Measurements from ENCODE around the gene STARD5. TPM values are rescaled to one million over a fixed set of nuclear protein-coding genes. Genes with fewer than 3 reads are reported as not detected.

Gene STARD5
- total and polyA plus RNA-seq, 2 of the 4 experiments (the other 2 are of a cell fraction): 5.0 to 22.8 TPM

- intact Hi-C loops (cut with micrococcal nuclease): loop anchor here (1.0 kb wide), 1 partner anchor 61 kb away; no protein-coding TSS in a partner anchor
- no peak overlapping the region for H2AK9ac ChIP-seq (replicated peaks; ENCODE audit: low read depth, low read length, poor library complexity)
- no peaks in the 10 kb centered on the region for H3K27me3 ChIP-seq (ENCODE audit: control insufficient read depth, insufficient read depth, low read length)
- peaks cover 9% of the 10 kb centered on the region for H3K4me1 ChIP-seq (ENCODE audit: control insufficient read depth, insufficient read depth, low read length)
- H3K36me3 ChIP-seq (ENCODE audit: control insufficient read depth, insufficient read depth, low read length): no peaks in the 10 kb centered on the region
- H3K23ac ChIP-seq (ENCODE audit: low read depth, low read length): no peak overlapping the region
- TF ChIP-seq SMC3 (IDR thresholded peaks at IDR 0.05; ENCODE audit: low read depth, low read length) (peak; percentile 37; the same call in 1 of the 2 replicates), MAFK (IDR thresholded peaks at IDR 0.05; ENCODE audit: low read depth, low read length) (no peak), CHD1 (IDR thresholded peaks at IDR 0.05; ENCODE audit: low read depth, low read length) (no peak), CTCF (conservative IDR thresholded peaks at IDR 0.05; ENCODE audit: low read depth, low read length) (peak; percentile 51), CEBPB (IDR thresholded peaks at IDR 0.05; ENCODE audit: low read depth, low read length) (no peak), POLR2A (IDR thresholded peaks at IDR 0.05; ENCODE audit: low read depth, low read length) (no peak), USF2 (IDR thresholded peaks at IDR 0.05; ENCODE audit: low read depth, low read length) (no peak), MAZ (IDR thresholded peaks at IDR 0.05; ENCODE audit: borderline replicate concordance, low read depth, low read length) (no peak), RCOR1 (IDR thresholded peaks at IDR 0.05; ENCODE audit: insufficient replicate concordance, low read length) (no peak), BHLHE40 (IDR thresholded peaks at IDR 0.05; ENCODE audit: low read depth, low read length) (no peak), MXI1 (IDR thresholded peaks at IDR 0.05; ENCODE audit: borderline replicate concordance, low read depth, low read length) (no peak), FOS (IDR thresholded peaks at IDR 0.05; ENCODE audit: low read depth, low read length) (no peak), RFX5 (IDR thresholded peaks at IDR 0.05; ENCODE audit: low read depth, low read length) (no peak), NFE2L2 (IDR thresholded peaks at IDR 0.05; ENCODE audit: low read depth, low read length) (no peak), RAD21 (IDR thresholded peaks at IDR 0.05; ENCODE audit: low read length) (peak; percentile 54)
- TF ChIP-seq, protein P1, sequence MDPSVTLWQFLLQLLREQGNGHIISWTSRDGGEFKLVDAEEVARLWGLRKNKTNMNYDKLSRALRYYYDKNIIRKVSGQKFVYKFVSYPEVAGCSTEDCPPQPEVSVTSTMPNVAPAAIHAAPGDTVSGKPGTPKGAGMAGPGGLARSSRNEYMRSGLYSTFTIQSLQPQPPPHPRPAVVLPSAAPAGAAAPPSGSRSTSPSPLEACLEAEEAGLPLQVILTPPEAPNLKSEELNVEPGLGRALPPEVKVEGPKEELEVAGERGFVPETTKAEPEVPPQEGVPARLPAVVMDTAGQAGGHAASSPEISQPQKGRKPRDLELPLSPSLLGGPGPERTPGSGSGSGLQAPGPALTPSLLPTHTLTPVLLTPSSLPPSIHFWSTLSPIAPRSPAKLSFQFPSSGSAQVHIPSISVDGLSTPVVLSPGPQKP (IDR thresholded peaks at IDR 0.05; ENCODE audit: borderline replicate concordance, low read depth, low read length): no peak
- no peaks in the 10 kb centered on the region for H3K9me3 ChIP-seq (ENCODE audit: control insufficient read depth, insufficient read depth, low read length)
- CTCF ChIA-PET: interaction anchor here (0.8 to 1.0 kb wide), 3 partner anchors 9 to 32 kb away, joined by 3 to 4 read pairs (median 3); no protein-coding TSS in a partner anchor
- H2AK5ac ChIP-seq (ENCODE audit: low read depth, low read length): no peak overlapping the region
- in situ Hi-C loops (cut with MboI; ENCODE audit: low sequenced_read_pairs): no loop called here
- H3K9me1 ChIP-seq (ENCODE audit: insufficient read depth, low read length): peaks cover 7% of the 10 kb centered on the region; the same call in 1 of the 2 replicates
- H2BK120ac ChIP-seq (ENCODE audit: low read depth, low read length): no peak overlapping the region
- H4K91ac ChIP-seq (ENCODE audit: insufficient read depth, low read depth, low read length): no peak overlapping the region
- H3K14ac ChIP-seq (replicated peaks; ENCODE audit: low read depth, low read length): no peak overlapping the region
- no peak overlapping the region for H3K56ac ChIP-seq (ENCODE audit: extremely low read depth, insufficient read depth, low read length)
- no peaks in the 10 kb centered on the region for H3K79me1 ChIP-seq (ENCODE audit: low read depth in 1 of 2, low read length in 2 of 2)
- no peak overlapping the region for H2BK15ac ChIP-seq (ENCODE audit: low read depth, low read length)
- H3K4me2 ChIP-seq (ENCODE audit: low read depth, low read length): no peak overlapping the region
- no peak overlapping the region for H4K8ac ChIP-seq (ENCODE audit: low read depth in 2 of 2, low read length in 2 of 2)
- H2BK5ac ChIP-seq (ENCODE audit: low read depth, low read length, poor library complexity, severe bottlenecking): no peak overlapping the region
- DNase-seq: peak; percentile 44
- no peak overlapping the region for H3K18ac ChIP-seq (ENCODE audit: low read depth, low read length)
- no peaks in the 10 kb centered on the region for H4K20me1 ChIP-seq (ENCODE audit: insufficient read depth, low read length)
- no peak overlapping the region for H4K5ac ChIP-seq (ENCODE audit: low read depth, low read length)
- no peak overlapping the region for H3K4me3 ChIP-seq (ENCODE audit: insufficient read depth, low read depth, low read length)
- dilution Hi-C loops (cut with HindIII; ENCODE audit: low sequenced_read_pairs, unreplicated experiment): no loop called here
- no peak overlapping the region for H3K9ac ChIP-seq (ENCODE audit: low read depth, low read length)
- POLR2A ChIA-PET (ENCODE audit: unreplicated experiment): no interaction called here
- no peak overlapping the region for H2AFZ ChIP-seq (replicated peaks; ENCODE audit: low read length, poor library complexity)
- no peak overlapping the region for H3K4ac ChIP-seq (ENCODE audit: low read depth, low read length)
- H2BK20ac ChIP-seq (ENCODE audit: low read depth, low read length): no peak overlapping the region
- H3K27ac ChIP-seq (ENCODE audit: insufficient read depth, low read length): no peak overlapping the region
- no TSS peak for BruUV-seq (replicated peaks)
- no peak for ATAC-seq (ENCODE audit: low read depth)
- no CpG with 5 or more reads among the region's 4 CpGs for WGBS, 2 experiments (ENCODE audit: extremely low coverage in 2 of 2, insufficient read length in 1 of 2)
Observed at GRCh38 chr15:81336568-81336967, 12.6 kb upstream of the STARD5 start.

Data from IMR-90 (cell line).